Activated CD4-positive, alpha-beta T cell treated with anti-CD3 and anti-CD28 coated beads, Interleukin-2, Interleukin-6, amounts not matched to agents 100 ng/mL and 50 ng/mL, durations not matched to agents 16 hours and 8 hours (primary cell): Measurements from ENCODE around the gene OPRD1.
"Not testable (repeated sequence)": the region's sequence is repeated elsewhere in the genome, so short reads cannot be mapped to it uniquely, and the experiment has no call there.

ENCODE experiments used
- DNase-seq: peaks from one replicate; pipeline ENCODE4 v3.0.0-alpha.2; 2020

The OPRD1 gene

DNA sequence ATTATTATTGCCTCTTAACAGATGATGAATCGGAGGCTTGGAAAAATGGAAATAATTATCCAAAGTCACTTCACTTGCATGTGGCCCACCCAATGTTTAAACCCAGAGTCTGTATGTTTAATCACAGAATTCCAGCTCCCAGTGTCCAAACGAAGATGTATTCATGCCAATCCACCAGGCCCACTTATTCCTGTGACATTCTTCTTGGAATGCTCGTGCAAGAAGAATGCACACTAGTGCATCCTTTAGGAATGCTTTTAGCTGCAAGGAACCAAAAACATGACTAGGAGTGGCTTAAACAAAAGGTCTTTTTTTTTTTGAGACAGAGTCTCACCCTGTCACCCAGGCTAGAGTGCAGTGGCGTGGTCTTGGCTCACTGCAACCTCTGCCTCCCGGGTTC, 8.9 kb upstream of the OPRD1 start:
- no peak for DNase-seq

- DNase-seq = no peak
Measured at GRCh38 chr1:28803662-28804061, 8.3 kb upstream of the OPRD1 start.

GRCh38 chr1:28804071-28804470, 7.9 kb upstream of the OPRD1 start:
- no peak for DNase-seq

- no peak for DNase-seq
Measured at GRCh38 chr1:28807046-28807445, 4.9 kb upstream of the OPRD1 start.

- no peak for DNase-seq
Measured at GRCh38 chr1:28807986-28808385, 4.0 kb upstream of the OPRD1 start.

DNA sequence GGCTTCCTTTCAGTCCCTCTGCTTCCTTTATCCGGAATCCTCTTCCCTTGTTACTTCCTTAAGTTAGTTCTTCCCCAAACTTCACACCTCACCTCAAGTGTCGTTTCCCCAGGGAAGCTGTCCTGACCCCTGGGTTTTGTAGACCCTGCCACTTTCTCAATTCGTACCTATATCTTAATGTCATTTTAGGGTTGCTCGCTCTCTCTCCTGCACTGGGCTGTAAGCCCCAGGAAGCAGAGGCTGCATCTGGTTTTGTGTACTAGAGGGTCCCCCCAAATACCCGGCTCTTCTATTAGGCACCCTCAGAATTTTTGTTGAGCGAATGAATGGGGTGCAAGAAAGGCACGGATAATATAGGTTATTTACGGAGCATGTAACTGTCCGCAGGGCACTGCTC, 603 bp upstream of the OPRD1 start:
- no peak for DNase-seq

DNA sequence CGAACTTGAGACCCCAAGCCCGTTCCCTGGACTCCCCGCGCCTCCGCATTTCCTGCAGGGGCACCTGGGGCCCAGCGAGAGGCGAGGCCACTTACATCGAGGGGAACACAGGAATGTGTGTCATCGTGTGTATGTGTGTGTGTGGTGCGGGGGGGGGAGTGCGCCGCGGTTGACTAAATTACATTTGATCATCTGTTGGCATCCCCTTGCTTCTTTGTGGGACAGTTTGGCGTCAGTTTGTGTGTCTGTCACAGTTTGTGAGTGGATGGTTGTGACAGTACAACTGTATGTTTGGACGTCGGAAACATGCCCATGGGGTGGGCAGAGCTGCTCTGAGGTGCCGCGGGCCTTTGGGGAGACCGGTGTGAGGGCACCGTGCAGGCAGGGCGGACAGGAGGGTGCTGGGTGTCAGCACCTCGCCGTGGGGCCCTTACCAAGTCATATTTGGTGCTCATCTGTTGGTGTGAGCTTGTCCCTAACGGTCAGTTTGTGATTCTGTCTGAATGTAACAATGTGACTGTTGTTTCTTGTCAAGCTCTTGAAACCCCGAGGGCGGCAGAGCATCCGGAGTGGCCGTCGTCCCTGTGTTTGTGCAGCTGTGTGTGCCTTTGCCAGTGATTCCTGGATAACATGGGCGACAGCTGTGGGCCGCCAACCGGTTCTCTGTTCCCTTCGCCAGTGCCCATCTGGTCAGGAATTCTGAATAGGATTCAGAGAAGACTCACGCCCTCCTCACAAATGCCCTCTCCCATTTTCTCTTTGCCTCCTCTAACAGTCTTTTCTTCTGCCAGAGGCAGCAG, 899 bp downstream of the OPRD1 start:
- DNase-seq = no peak

DNA sequence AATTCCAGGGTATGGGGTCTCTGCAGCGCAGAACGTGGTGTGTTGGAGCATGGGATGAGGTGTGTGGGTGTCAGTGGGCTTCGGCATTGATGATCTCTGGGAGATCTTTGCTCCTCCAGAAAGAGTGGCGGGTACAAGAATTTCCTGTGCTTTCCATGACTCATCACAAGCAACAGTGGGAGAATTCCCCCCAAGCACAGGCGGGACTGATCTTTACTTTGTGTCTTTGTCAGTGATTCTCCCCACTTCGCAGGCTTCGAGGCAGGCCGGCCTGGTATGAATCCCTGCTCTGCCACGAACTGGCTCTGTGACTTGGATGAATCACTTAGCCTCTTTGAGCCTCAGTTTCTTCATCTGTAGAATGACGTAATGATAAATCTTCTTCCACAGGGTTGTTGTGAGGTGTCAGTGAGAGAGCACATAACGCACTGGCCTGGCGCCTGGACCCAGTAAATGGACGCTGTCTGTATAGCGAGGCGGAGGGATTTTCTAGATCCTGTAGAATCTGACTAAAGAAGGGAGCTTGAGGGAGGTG, 2.0 kb downstream of the OPRD1 start:
- no peak for DNase-seq

DNA sequence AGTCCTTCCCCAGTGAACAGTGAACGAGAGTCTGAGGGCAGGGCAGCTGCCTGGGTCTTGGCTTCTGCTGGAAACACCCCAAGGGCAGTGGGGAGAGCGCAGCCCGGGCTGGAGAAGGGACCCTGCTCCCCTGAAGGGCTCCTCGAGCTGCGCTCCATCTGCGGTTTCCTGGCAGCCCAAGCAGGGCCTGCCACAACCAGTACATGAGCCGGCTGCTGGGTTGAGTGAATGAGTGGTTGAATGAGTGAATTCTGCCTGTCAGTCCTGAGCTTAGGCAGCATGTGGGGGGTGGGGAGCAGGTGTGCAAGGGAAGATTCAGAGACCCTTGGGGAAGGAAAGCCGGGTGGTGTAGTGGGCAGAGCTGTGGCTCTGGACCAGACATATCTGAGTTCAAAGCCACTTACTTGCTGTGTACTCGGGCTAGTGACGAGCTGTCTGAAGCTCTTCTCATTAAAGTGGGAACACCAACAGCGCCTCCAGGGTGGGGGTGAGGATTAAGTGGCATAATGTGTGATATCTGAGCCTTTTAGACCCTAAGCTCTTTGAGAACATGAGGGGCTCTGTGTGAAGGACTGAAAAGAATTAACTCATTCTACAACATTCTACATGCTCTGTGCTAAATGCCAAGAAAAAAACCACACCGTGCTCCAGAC, 3.7 kb downstream of the OPRD1 start:
- peak; percentile 10 for DNase-seq

DNA sequence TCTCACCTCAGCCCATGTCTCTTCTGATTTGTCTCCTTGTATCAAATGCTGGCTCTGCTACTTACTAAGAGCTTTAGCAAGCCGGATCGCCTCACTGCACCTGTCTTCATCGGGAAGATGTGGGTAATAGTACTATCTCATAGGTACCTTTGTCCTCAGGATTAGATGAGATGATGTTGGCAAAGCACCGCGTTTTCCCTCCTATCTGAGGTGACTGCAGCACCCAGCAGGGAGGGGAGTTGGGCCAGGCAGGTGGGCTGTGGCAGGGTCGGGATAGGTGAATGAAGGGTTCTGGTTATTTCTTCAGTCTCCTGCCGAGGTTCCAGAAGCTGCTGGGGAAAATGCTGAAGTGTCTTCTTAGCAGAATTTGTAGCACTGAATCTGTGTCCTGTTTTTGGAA, 5.2 kb downstream of the OPRD1 start:
- DNase-seq = no peak

DNA sequence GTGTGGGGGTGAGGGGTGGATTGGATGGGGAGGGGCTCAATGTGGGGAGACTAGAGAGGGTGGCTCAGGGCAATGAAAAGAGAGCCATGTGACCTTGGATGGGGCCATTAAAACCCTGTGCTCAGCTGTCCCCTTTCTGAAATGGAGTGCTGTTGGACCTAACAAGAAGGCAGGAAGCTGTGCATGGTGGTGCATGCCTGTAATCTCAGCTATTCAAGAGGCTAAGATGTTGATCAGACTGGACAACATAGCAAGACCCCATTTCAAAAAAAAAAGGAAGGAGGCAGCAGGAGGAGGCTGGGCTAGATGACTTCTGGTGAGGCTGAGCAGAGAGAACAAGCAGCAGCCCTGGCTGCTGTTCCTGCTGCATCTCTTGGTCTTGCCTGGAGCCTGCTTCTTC, 7.0 kb downstream of the OPRD1 start:
- no peak for DNase-seq

GRCh38 chr1:28822799-28823198, 10.8 kb downstream of the OPRD1 start:
- DNase-seq = no peak

GRCh38 chr1:28824061-28824460, 12.1 kb downstream of the OPRD1 start:
- DNase-seq = not testable (repeated sequence)

- DNase-seq = not testable (repeated sequence)
Measured at GRCh38 chr1:28828227-28828858, 16.4 kb downstream of the OPRD1 start.

DNA sequence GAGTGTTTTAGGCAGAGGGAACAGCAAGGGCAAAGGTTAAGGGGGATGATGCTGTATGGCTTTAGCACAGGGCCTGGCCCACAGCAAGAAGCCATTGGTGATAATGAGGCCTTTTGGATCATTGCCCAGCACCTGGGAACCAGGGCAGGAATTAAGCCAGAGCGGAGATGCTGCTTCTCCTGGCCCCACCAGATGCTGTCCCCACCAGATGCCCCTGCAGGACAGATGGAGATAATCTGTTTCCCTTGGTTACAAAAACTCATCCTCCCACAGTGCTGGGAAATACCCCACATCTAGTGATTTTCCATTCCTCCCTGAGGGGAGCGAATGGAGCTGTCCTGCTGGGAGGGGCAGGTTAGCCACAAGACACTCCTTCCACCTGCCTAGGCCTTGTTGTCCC, 18.8 kb downstream of the OPRD1 start:
- DNase-seq = no peak

DNA sequence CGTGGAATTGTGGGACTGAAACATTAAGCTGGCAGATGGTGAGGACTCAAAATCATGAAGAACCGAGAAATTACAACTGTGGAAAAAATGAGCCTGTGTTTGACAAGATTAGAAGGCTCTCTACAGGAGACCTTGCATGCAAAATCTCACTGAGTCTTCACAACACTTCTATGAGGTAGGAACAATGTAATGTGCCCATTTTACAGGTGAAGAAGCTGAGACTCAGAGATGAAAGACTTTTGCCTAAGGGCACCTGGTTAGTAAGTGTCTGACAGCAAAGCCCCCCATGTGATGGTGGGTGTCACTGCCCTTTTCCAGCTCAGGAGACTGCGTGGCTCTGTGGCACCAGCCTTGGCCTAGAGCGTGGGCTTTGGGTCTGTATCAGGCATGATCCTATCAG, 21.0 kb downstream of the OPRD1 start:
- no peak for DNase-seq

DNA sequence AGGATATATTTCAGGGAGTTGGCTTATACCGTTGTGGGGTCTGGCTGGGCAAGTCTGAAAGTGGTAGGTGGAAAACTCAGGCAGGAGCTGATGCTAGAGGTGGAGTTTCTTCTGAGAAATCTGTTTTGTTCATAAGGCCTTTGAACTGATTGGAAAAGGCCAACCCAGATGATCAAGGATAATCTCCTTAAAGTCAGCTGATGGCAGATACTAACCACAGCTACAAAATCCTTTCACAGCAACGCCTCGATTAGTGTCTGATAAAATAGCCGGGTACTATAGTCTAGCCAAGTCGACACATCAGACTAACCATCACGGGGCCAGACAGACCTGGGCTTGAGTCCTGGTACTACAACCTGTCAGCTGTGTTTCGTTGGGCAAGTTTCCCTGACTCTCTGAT, 21.4 kb downstream of the OPRD1 start:
- no peak for DNase-seq

DNA sequence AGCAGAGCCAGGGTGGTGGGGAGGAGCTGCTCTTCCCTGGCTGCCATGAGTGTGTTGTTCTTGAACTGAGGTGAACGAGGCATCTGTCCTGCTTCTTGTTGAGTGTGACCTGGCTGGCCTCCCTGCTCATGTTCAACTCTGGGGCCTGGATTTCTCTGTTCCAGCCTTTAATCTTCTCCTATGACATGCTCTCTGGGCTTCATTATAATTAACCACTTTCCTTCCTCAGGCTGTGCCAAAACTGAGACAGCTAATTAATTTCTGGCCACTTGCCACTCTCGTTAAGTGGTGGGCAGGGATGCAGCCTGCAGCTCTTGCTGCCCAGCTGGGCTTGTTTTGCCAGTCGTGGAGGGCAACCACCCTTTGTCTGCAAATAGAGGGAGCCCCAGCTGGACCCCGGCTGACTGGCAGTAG, 23.3 kb downstream of the OPRD1 start:
- DNase-seq = no peak

GRCh38 chr1:28836421-28836956, 24.5 kb downstream of the OPRD1 start:
- no peak for DNase-seq

DNA sequence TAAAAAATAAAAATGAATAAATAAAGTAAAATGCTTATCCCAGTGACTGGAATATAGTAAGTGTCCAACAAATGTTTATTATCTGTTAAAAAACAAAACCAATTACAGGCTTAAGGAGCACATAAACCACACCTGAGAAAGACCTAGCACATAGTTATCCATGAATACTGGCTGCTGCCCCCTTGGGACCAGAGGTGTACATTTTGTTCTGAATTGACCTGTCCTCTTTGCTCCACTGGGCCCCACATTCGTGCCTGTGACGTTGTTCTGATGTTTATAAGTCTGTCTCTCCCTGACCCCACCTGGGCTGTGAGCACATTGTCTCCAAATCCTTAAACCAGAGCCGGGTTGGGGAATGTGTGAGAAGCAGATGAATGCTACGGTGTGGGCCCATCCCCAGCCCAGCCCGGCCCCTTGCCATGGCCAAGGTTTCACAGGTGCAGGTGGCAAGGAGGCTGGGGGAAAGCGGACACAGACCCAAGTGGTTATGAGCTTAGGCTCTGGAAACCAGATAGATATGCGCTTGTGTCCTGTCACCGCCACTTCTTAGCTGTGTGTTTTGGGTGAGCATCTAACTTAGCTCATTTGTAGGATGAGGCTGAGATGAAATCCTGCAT, 29.1 kb downstream of the OPRD1 start:
- DNase-seq = no peak

GRCh38 chr1:28845786-28846543, 34.0 kb downstream of the OPRD1 start:
- no peak for DNase-seq

DNA sequence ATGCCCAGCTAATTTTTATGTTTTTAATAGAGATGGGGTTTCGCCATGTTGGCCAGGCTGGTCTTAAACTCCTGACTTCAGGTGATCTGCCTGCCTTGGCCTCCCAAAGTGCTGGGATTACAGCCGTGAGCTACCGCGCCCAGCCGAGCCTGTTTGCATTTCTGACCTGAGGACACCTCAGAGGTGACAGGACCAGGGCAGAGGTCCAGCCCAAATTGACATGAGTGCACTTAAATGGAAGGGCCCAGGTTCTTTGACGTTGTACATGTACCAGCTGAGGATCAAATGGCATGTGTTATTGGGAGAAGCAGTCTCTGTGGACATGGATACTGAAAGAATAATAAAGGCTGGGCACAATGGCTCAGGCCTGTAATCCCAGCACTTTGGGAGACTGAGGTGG, 35.2 kb downstream of the OPRD1 start:
- not testable (repeated sequence) for DNase-seq
